Measurements from ENCODE around the gene SLC2A10.

DNA sequence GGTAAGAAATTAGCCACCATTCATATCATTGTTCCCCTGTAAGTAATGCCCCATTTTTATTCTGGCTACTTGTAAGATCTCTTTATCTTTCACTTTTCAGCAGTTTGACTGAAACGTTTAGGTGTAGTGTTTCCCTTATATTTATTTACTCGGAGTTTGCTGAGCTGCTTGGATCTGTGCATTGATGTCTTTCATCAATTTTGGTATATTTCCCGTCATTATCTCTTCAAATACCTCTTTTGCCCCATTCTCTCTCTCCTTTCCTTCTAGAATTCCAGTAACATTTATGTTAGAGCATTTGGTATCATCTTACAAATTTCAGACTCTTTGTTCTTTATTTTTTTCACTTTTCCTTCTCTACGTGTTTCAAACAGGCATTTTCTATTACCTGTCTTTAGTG is 49.0 kb upstream of the SLC2A10 start:
- TF ChIP-seq, protein P1, sequence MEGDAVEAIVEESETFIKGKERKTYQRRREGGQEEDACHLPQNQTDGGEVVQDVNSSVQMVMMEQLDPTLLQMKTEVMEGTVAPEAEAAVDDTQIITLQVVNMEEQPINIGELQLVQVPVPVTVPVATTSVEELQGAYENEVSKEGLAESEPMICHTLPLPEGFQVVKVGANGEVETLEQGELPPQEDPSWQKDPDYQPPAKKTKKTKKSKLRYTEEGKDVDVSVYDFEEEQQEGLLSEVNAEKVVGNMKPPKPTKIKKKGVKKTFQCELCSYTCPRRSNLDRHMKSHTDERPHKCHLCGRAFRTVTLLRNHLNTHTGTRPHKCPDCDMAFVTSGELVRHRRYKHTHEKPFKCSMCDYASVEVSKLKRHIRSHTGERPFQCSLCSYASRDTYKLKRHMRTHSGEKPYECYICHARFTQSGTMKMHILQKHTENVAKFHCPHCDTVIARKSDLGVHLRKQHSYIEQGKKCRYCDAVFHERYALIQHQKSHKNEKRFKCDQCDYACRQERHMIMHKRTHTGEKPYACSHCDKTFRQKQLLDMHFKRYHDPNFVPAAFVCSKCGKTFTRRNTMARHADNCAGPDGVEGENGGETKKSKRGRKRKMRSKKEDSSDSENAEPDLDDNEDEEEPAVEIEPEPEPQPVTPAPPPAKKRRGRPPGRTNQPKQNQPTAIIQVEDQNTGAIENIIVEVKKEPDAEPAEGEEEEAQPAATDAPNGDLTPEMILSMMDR (conservative IDR thresholded peaks at IDR 0.05 in 1 of 2, IDR thresholded peaks at IDR 0.05 in 1 of 2; ENCODE audit: low read depth in 1 of 2, low read length in 2 of 2) = no peak
- TF ChIP-seq EZH2 (IDR thresholded peaks at IDR 0.05; ENCODE audit: low read length, missing control alignments) = no peak
